Measurements from ENCODE around the gene HSD17B8.
"Not testable (repeated sequence)": the region's sequence is repeated elsewhere in the genome, so short reads cannot be mapped to it uniquely, and the experiment has no call there.

HSD17B8 gene

GRCh38 chr6:33213166-33213988 lies 8.9 kb downstream of the HSD17B8 start:
- ChIA-PET CTCF (interaction anchor here (1.5 kb wide), 1 partner anchor 16 kb away, joined by 5 read pairs; no protein-coding TSS in a partner anchor), POLR2A (no interaction called here)
- no peak for TF ChIP-seq CTCF (IDR thresholded peaks at IDR 0.05; ENCODE audit: control extremely low read depth, extremely low read depth, low read depth, missing control alignments)
- no peak for DNase-seq (ENCODE audit: extremely low spot score)

- CTCF ChIA-PET = interaction anchor here (1.5 kb wide), 1 partner anchor 16 kb away, joined by 5 read pairs; no protein-coding TSS in a partner anchor
- no peak for DNase-seq (ENCODE audit: extremely low spot score)
- POLR2A ChIA-PET = no interaction called here
- no peak for TF ChIP-seq CTCF (IDR thresholded peaks at IDR 0.05; ENCODE audit: control extremely low read depth, extremely low read depth, low read depth, missing control alignments)
Measured at GRCh38 chr6:33213989-33214335, 9.5 kb downstream of the HSD17B8 start.

GRCh38 chr6:33215271-33216116 lies 11.0 kb downstream of the HSD17B8 start:
- POLR2A ChIA-PET = no interaction called here
- no peak for DNase-seq (ENCODE audit: extremely low spot score)
- CTCF ChIA-PET = no interaction called here
- no peak for TF ChIP-seq CTCF (IDR thresholded peaks at IDR 0.05; ENCODE audit: control extremely low read depth, extremely low read depth, low read depth, missing control alignments)

- TF ChIP-seq CTCF (IDR thresholded peaks at IDR 0.05; ENCODE audit: control extremely low read depth, extremely low read depth, low read depth, missing control alignments) = no peak
- CTCF ChIA-PET = no interaction called here
- POLR2A ChIA-PET = no interaction called here
Measured at GRCh38 chr6:33216117-33216649, 11.7 kb downstream of the HSD17B8 start.

GRCh38 chr6:33217246-33217645 lies 12.8 kb downstream of the HSD17B8 start:
- ChIA-PET POLR2A (no interaction called here), CTCF (no interaction called here)
- DNase-seq (ENCODE audit: extremely low spot score) = no peak
- no peak for TF ChIP-seq CTCF (IDR thresholded peaks at IDR 0.05; ENCODE audit: control extremely low read depth, extremely low read depth, low read depth, missing control alignments)

More at GRCh38 chr6:33216117-33216649, 11.7 kb downstream of the HSD17B8 start:
- DNase-seq (ENCODE audit: extremely low spot score) = peak; percentile 1

GRCh38 chr6:33217681-33218080 lies 13.2 kb downstream of the HSD17B8 start:
- DNase-seq (ENCODE audit: extremely low spot score) = no peak
- CTCF ChIA-PET = no interaction called here
- no peak for TF ChIP-seq CTCF (IDR thresholded peaks at IDR 0.05; ENCODE audit: control extremely low read depth, extremely low read depth, low read depth, missing control alignments)
- POLR2A ChIA-PET = no interaction called here

- DNase-seq (ENCODE audit: extremely low spot score); POLR2A ChIA-PET: not testable (repeated sequence)
- CTCF ChIA-PET = interaction anchor here (1.1 to 5.9 kb wide), 2 partner anchors 21 to 78 kb away, joined by 3 to 33 read pairs; no protein-coding TSS in a partner anchor
Measured at GRCh38 chr6:33226503-33227120, 22.2 kb downstream of the HSD17B8 start.
